Astrocyte (in vitro differentiated cells and primary cell): Measurements from ENCODE around the gene INTS6.

Experiments
- CTCF ChIP-seq: IDR thresholded peaks from 2 replicates; pipeline ENCODE4 v1.5.1; 2011; ENCODE audit warnings: low read depth, mild to moderate bottlenecking, inconsistent platforms, low read length, moderate library complexity; ENCODE audit not compliant: insufficient read depth
- EZH2 ChIP-seq: IDR thresholded peaks from 2 replicates; pipeline ENCODE4 v1.6.1; 2012; ENCODE audit warnings: mild to moderate bottlenecking, low read length, inconsistent platforms; ENCODE audit not compliant: insufficient read depth

GRCh38 chr13:51328488-51328887 is 124.3 kb downstream of the INTS6 start:
- no peak for TF ChIP-seq CTCF
- no peak for TF ChIP-seq EZH2
